Body of pancreas (tissue), 4 donors: ENCODE data around the gene TRIM71. TPM values are rescaled to one million over a fixed set of nuclear protein-coding genes. Genes with fewer than 3 reads are reported as not detected.
A peak's percentile ranks its signal among the peaks of the same experiment; 100 is the strongest.
"Not testable (repeated sequence)": the region's sequence is repeated elsewhere in the genome, so short reads cannot be mapped to it uniquely, and the experiment has no call there.

Source experiments
- ATAC-seq: fragments of 150-250 bp; one replicate; pipeline ENCODE4 v1.9.1; 2016
- DNase-seq, 4 donors: peaks; one replicate each; pipeline ENCODE4 v3.0.0-alpha.2; 2019
- H3K27ac ChIP-seq, 4 donors: fragments of 200-600 bp; sonication (generic); 1 replicate in 3 of 4; 2 replicates in 1 of 4; pipeline versions ENCODE4 v1.5.1 to v1.6.1; 2016 to 2019; ENCODE audit warnings: mild to moderate bottlenecking in 1 of 4, mixed read lengths in 1 of 4, moderate library complexity in 1 of 4
- H3K27me3 ChIP-seq, 2 donors: fragments of 200-600 bp; sonication (generic); one replicate each; pipeline ENCODE4 v1.6.0; 2016; ENCODE audit warnings: mild to moderate bottlenecking in 1 of 2
- H3K36me3 ChIP-seq, 2 donors: fragments of 200-600 bp; sonication (generic); replicated peaks in 1 of 2; 2 replicates each; pipeline ENCODE4 v1.5.1; 2016; ENCODE audit warnings: low read depth in 2 of 2; ENCODE audit not compliant: insufficient read depth in 1 of 2
- H3K4me1 ChIP-seq: fragments of 200-600 bp; sonication (generic); one replicate; pipeline ENCODE4 v1.6.0; 2016
- H3K4me3 ChIP-seq, 2 donors: fragments of 200-600 bp; sonication (generic); 1 replicate in 1 of 2; 2 replicates in 1 of 2; pipeline ENCODE4 v1.5.1; 2016 to 2019
- H3K9me3 ChIP-seq, 3 donors: fragments of 200-600 bp; sonication (generic); 1 replicate in 2 of 3; 2 replicates in 1 of 3; pipeline ENCODE4 v1.5.1; 2016
- CTCF ChIP-seq, 7 experiments: fragments of 450-650 bp in 4 of 7; fragments of 200-600 bp in 3 of 7; sonication (generic) in 3 of 7; IDR thresholded peaks; one replicate each; pipeline ENCODE4 v1.5.1; 2016 to 2019; ENCODE audit warnings: antibody characterized with exemption in 7 of 7
- POLR2A ChIP-seq, 3 donors: fragments of 450-650 bp; IDR thresholded peaks; one replicate each; pipeline ENCODE4 v1.6.1; 2016; ENCODE audit warnings: antibody characterized with exemption in 3 of 3, mild to moderate bottlenecking in 2 of 3
- WGBS, 2 donors: methylation state at CpG; one replicate each; pipeline ENCODE4 v1.1.5; 2017; 5-methylcytosine and 5-hydroxymethylcytosine counted together
- intact Hi-C: fragments of 100-400 bp; cut with DNase I; formaldehyde crosslinking; loops from one replicate; pipeline ENCODE4 v1.15.1; 2023
- total RNA-seq, 2 donors: library from RNA; depleted of rRNA; stranded (reverse); fragments of >200 nt; gene quantifications; one replicate each; pipeline ENCODE4 v1.1.0, GENCODE V29; 2016

TRIM71 gene
- total RNA-seq, 2 donors from 2014 or later: not detected

GRCh38 chr3:32937331-32937730 is 119.5 kb downstream of the TRIM71 start:
- no peak overlapping the region for H3K27ac ChIP-seq
- 52 to 63% methylated on average over 2 of the region's 2 CpGs for WGBS, 2 donors

GRCh38 chr3:32939531-32940284 is 121.9 kb downstream of the TRIM71 start:
- H3K36me3 ChIP-seq, H3K9me3 ChIP-seq, ATAC-seq, H3K4me3 ChIP-seq, DNase-seq, H3K27ac ChIP-seq, H3K4me1 ChIP-seq, intact Hi-C loops, H3K27me3 ChIP-seq: not testable (repeated sequence)
- WGBS, 2 donors: 88 to 91% methylated on average over 20 to 32 of the region's 40 CpGs

More at GRCh38 chr3:32937331-32937730, 119.5 kb downstream of the TRIM71 start:
- no peak overlapping the region for H3K4me3 ChIP-seq
- intact Hi-C loops: no loop called here
- no peaks in the 10 kb centered on the region for H3K27me3 ChIP-seq
- no peak for DNase-seq
- no peaks in the 10 kb centered on the region for H3K36me3 ChIP-seq
- no peaks in the 10 kb centered on the region for H3K4me1 ChIP-seq
- no peaks in the 10 kb centered on the region for H3K9me3 ChIP-seq
- TF ChIP-seq POLR2A (IDR thresholded peaks at IDR 0.05): no peak
- TF ChIP-seq CTCF (IDR thresholded peaks at IDR 0.05): no peak
- peak; percentile 27 for ATAC-seq

- DNase-seq (no peak), ATAC-seq (no peak)
- TF ChIP-seq CTCF (IDR thresholded peaks at IDR 0.05): no peak
- no peak for TF ChIP-seq POLR2A (IDR thresholded peaks at IDR 0.05)
- Histone ChIP-seq H3K9me3 (no peaks in the 10 kb centered on the region), H3K4me1 (no peaks in the 10 kb centered on the region), H3K36me3 (no peaks in the 10 kb centered on the region), H3K27me3 (no peaks in the 10 kb centered on the region), H3K4me3 (no peak overlapping the region), H3K27ac (no peak overlapping the region)
- intact Hi-C loops: no loop called here
- WGBS, 2 donors: 86 to 87% methylated on average over 16 of the region's 16 CpGs
Measured at GRCh38 chr3:32940726-32941125, 122.9 kb downstream of the TRIM71 start.

GRCh38 chr3:32945136-32945535 is 127.3 kb downstream of the TRIM71 start:
- no peaks in the 10 kb centered on the region for H3K9me3 ChIP-seq
- DNase-seq (no peak), ATAC-seq (no peak)
- H3K36me3 ChIP-seq: no peaks in the 10 kb centered on the region
- WGBS, 2 donors: 79 to 81% methylated on average over 3 of the region's 3 CpGs
- no peaks in the 10 kb centered on the region for H3K4me1 ChIP-seq
- TF ChIP-seq POLR2A (IDR thresholded peaks at IDR 0.05) (no peak), CTCF (IDR thresholded peaks at IDR 0.05) (no peak)
- intact Hi-C loops: no loop called here
- no peaks in the 10 kb centered on the region for H3K27me3 ChIP-seq
- no peak overlapping the region for H3K4me3 ChIP-seq
- H3K27ac ChIP-seq: no peak overlapping the region

GRCh38 chr3:32945598-32945997 is 127.8 kb downstream of the TRIM71 start:
- DNase-seq, H3K36me3 ChIP-seq, intact Hi-C loops, H3K4me1 ChIP-seq, H3K27me3 ChIP-seq, H3K27ac ChIP-seq, H3K4me3 ChIP-seq, ATAC-seq, H3K9me3 ChIP-seq: not testable (repeated sequence)
- 92 to 94% methylated on average over 9 to 12 of the region's 12 CpGs for WGBS, 2 donors
